HG03342 (cell line): ENCODE measurements around the gene CRYZL1.

Experiments used
- ATAC-seq: cut with Tn5 transposase; IDR thresholded peaks from one replicate; pipeline ENCODE4 v1.9.1; 2021; ENCODE audit warnings: mild to moderate bottlenecking, moderate library complexity; ENCODE audit not compliant: unreplicated experiment

The CRYZL1 gene

GRCh38 chr21:33566514-33566913 lies 75.0 kb downstream of the CRYZL1 start:
- no peak for ATAC-seq

DNA sequence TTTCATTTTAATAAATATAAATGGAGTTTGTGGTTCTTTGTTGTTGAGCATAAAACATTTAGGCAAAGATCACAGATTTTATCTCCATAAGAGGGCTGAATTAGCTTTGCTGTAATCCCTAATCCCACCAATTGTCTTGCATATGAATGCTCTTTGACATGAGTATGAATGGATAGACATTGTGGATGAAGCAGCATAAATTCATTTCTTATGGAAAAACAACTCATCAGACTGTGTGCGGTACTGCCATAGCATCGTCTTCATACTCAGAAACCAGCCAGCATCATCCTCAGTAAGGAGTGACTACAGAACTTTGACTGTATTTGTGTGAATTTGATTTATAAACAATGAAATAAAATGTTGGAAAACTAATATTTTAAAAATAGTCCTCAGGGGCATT lies 79.2 kb downstream of the CRYZL1 start:
- no peak for ATAC-seq

DNA sequence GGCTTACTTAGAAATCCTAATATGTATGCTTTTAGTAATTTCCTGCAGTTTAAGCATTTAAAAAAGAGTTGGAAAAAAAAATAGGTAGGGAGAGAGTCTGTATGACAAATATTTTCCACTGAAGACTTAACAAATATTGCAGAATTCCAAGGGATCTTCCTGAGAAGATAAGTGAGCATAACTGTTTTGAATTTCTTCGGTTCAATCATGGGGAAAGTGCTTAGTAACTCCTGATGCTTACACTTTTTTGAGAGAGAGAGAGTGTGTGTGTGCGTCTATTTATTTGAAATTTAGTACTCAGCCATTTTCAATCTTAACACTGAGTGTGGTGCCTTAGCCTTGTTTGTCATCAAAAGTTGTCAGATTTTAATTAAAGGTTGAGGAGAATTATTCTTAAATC lies 80.2 kb downstream of the CRYZL1 start:
- no peak for ATAC-seq

DNA sequence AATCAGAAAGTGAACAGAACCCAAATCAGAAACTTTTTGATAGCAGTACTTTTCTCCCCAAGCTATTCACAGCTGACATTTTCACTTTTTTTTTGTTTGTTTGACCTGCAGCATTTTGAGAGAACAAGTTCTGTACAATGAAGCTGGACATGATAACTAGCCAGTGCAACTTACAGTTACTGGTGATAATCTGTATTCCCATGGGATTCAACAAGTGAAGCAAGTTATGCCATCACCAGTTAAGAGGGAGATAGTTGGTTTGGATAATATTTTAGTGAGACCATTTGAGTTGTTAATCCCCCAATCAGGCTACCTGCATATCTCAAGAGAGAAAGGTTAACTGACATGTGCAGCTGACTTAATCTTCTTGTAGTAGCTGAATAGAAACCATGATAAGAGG lies 80.6 kb downstream of the CRYZL1 start:
- ATAC-seq, result no peak

DNA sequence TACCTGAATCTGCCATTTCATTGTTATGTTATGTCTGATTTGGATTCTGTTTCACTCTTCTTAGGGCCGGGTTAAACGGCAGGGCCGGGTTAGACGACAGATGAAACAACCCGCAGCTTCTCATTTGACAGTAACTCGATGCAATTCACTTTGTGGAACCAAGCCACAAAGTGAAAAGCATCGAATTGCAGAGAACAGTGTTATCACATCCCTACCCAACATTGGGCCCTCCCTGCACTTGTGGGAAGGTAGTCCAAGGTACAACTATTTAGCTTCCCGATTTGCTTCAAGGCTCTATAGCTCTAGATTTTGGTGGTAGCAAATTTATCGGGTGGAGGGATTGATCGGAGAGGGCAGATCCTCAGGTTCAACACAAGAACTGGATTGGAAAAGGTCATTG lies 81.7 kb downstream of the CRYZL1 start:
- ATAC-seq, result no peak

DNA sequence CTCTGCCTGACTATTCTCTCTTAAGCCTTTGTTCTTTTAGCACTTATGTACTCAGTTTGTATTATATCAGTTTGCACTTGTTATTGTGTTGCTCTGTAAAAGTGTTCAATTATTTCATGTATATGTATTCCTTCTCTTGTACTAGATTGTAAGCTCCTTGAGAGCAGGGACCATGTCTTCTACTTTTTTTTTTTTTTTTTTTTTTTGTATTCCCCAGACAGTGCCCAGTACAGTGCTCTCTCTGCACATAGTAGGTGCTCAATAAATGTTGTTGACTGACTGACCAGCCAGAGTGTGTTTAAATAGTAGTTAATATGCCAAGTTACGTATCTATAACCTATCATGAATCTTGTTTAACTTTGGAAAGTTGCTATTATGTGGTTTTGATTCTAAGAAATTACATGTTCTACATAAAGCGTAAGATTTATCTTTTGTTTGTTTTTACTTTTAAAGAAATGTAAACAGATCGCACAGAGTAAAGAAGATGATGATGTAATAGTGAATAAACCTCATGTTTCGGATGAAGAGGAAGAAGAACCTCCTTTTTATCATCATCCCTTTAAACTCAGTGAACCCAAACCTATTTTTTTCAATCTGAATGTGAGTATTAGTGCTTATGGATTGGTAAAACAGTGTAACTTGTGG lies 82.6 kb downstream of the CRYZL1 start:
- no peak for ATAC-seq

DNA sequence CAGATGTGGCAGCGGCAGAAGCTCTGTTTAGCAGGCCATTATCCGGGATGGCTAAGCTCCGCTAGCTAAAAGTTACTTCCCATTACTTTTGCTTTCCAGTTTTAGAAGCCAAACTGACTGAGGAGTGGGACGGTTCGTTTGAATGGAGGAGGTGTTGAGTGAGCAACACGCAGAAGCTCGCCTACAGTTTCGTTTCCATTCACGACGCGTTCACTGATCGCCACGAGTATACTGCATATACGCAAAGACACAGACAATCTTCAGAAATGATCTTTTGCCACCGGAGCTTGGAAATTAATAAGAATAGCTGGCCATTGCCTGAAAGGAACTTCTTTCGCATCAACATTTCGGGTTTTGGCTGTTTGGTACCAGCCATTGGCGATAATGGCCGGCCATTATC lies 84.1 kb downstream of the CRYZL1 start:
- ATAC-seq, result no peak

DNA sequence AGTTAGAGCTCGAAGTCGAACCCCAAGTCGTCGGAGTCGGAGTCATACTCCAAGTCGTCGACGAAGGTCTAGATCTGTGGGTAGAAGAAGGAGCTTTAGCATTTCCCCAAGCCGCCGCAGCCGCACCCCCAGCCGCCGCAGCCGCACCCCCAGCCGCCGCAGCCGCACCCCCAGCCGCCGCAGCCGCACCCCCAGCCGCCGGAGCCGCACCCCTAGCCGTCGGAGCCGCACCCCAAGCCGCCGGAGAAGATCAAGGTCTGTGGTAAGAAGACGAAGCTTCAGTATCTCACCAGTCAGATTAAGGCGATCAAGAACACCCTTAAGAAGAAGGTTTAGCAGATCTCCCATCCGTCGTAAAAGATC lies 86.6 kb downstream of the CRYZL1 start:
- ATAC-seq, result no peak

DNA sequence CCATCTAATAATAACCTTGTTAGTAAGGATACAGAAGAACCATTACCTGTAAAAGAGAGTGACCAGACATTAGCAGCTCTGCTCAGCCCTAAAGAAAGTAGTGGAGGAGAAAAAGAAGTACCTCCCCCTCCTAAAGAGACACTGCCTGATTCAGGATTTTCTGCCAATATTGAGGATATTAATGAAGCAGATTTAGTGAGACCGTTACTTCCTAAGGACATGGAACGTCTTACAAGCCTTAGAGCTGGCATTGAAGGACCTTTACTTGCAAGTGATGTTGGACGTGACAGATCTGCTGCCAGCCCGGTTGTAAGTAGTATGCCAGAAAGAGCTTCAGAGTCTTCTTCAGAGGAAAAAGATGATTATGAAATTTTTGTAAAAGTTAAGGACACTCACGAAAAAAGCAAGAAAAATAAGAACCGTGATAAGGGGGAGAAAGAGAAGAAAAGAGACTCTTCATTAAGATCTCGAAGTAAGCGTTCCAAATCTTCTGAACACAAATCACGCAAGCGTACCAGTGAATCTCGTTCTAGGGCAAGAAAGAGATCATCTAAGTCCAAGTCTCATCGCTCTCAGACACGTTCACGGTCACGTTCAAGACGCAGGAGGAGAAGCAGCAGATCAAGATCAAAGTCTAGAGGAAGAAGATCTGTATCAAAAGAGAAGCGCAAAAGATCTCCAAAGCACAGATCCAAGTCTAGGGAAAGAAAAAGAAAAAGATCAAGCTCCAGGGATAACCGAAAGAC lies 87.1 kb downstream of the CRYZL1 start:
- ATAC-seq, result no peak

- ATAC-seq, result no peak
Observed at GRCh38 chr21:33552999-33553598, 88.4 kb downstream of the CRYZL1 start.

- ATAC-seq, result no peak
Observed at GRCh38 chr21:33552093-33552998, 89.2 kb downstream of the CRYZL1 start.

- ATAC-seq, result no peak
Observed at GRCh38 chr21:33551664-33552063, 89.9 kb downstream of the CRYZL1 start.

DNA sequence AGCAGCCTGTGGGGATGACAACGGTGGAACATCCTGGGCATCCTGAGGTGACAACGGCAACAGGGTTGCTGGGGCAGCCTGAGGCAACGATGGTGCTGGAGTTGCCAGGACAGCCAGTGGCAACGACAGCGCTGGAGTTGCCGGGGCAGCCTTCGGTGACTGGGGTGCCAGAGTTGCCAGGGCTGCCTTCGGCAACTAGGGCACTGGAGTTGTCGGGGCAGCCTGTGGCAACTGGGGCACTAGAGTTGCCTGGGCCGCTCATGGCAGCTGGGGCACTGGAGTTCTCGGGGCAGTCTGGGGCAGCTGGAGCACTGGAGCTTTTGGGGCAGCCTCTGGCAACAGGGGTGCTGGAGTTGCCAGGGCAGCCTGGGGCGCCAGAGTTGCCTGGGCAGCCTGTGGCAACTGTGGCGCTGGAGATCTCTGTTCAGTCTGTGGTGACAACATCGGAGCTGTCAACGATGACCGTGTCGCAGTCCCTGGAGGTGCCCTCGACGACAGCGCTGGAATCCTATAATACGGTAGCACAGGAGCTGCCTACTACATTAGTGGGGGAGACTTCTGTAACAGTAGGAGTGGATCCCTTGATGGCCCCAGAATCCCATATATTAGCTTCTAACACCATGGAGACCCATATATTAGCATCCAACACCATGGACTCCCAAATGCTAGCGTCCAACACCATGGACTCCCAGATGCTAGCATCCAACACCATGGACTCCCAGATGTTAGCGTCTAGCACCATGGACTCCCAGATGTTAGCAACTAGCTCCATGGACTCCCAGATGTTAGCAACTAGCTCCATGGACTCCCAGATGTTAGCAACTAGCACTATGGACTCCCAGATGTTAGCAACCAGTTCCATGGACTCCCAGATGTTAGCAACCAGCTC lies 90.5 kb downstream of the CRYZL1 start:
- ATAC-seq, result no peak

- no peak for ATAC-seq
Observed at GRCh38 chr21:33549848-33550771, 91.4 kb downstream of the CRYZL1 start.

GRCh38 chr21:33546086-33546485 lies 95.5 kb downstream of the CRYZL1 start:
- no peak for ATAC-seq

DNA sequence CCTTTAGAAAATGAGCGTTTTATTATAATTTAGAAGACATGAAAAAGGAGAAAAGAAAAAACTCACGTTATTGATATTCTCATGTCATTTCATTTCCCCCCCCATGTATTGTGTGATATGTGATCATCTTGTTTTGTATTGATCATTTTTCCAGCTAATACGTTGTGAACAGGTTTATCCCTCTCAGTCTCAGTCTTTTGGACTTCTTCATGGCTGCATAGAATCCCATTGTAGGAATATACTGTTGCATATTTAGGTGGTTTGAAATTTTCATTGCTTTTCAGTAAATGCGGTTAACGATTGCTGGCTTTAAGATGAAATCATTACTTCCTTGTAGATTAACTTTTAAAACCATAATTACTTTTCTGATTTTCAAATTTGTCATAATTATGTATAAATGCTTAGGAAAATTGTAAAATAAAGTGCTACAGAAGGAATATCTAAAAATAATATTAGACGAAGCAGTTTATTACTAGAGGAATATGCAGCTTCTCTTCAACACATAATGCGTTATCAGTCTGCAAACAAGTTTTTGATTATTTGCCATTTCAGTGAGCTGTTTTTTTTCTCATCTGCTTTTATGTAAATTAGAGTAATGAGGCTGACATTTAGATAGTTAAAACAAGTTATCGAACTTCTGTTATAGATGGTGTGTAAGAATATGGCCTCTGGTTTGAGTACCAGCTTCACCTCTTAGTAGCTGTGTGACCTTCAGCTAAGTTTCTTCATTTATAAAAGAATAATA lies 96.9 kb downstream of the CRYZL1 start:
- no peak for ATAC-seq

GRCh38 chr21:33543505-33544129 lies 97.9 kb downstream of the CRYZL1 start:
- ATAC-seq, result no peak
